Loucy (cell line): ENCODE measurements around the gene ENTREP1.

Source experiments
- CTCF ChIP-seq: fragments of 200-600 bp; sonication (generic); conservative IDR thresholded peaks from 2 replicates; pipeline ENCODE4 v1.5.1; 2014; ENCODE audit warnings: mild to moderate bottlenecking, antibody characterized with exemption, low read length
- EZH2phosphoT487 ChIP-seq: fragments of 200-600 bp; IDR thresholded peaks from 2 replicates; pipeline ENCODE4 v1.6.1; 2018; ENCODE audit warnings: antibody characterized with exemption, mild to moderate bottlenecking, moderate library complexity, borderline replicate concordance

GRCh38 chr9:69342769-69343168 lies 17.8 kb downstream of the ENTREP1 start:
- no peak for TF ChIP-seq CTCF
- TF ChIP-seq EZH2phosphoT487: no peak
